Measurements from ENCODE around the gene ZFYVE1. TPM values are rescaled to one million over a fixed set of nuclear protein-coding genes. Genes with fewer than 3 reads are reported as not detected.

Gene ZFYVE1
- total RNA-seq, 1 donor from 2014 or later: 30.7 TPM

- TF ChIP-seq CTCF (IDR thresholded peaks at IDR 0.05; ENCODE audit: unreplicated experiment): no peak
- no peak overlapping the region for H3K4me3 Mint-ChIP-seq (ENCODE audit: low read depth)
- H3K36me3 Mint-ChIP-seq (ENCODE audit: insufficient read depth): peaks cover 21% of the 10 kb centered on the region
- H3K27me3 Mint-ChIP-seq: no peaks in the 10 kb centered on the region
- H3K4me1 Mint-ChIP-seq (ENCODE audit: low read depth): no peaks in the 10 kb centered on the region
- H3K9me3 Mint-ChIP-seq (ENCODE audit: low read depth): no peaks in the 10 kb centered on the region
- no peak overlapping the region for H3K27ac Mint-ChIP-seq
- DNase-seq (ENCODE audit: low spot score, unreplicated experiment): no peak
These were observed 56.0 kb downstream of the ZFYVE1 start for GRCh38 chr14:72970824-72971434.

- Mint-ChIP-seq H3K4me1 (ENCODE audit: low read depth) (no peaks in the 10 kb centered on the region), H3K36me3 (ENCODE audit: insufficient read depth) (peaks cover 19% of the 10 kb centered on the region), H3K27me3 (no peaks in the 10 kb centered on the region), H3K4me3 (ENCODE audit: low read depth) (no peak overlapping the region), H3K27ac (peak overlapping the region; percentile 59), H3K9me3 (ENCODE audit: low read depth) (no peaks in the 10 kb centered on the region)
- no peak for DNase-seq (ENCODE audit: low spot score, unreplicated experiment)
- no peak for TF ChIP-seq CTCF (IDR thresholded peaks at IDR 0.05; ENCODE audit: unreplicated experiment)
These were observed 56.8 kb downstream of the ZFYVE1 start for GRCh38 chr14:72970058-72970630.

- H3K36me3 Mint-ChIP-seq (ENCODE audit: insufficient read depth): peaks cover 16% of the 10 kb centered on the region
These were observed 58.6 kb downstream of the ZFYVE1 start for GRCh38 chr14:72968316-72968715.

GRCh38 chr14:72966038-72966437 lies 60.9 kb downstream of the ZFYVE1 start:
- DNase-seq (ENCODE audit: low spot score, unreplicated experiment): no peak
- Mint-ChIP-seq H3K4me3 (ENCODE audit: low read depth) (no peak overlapping the region), H3K27me3 (no peaks in the 10 kb centered on the region), H3K9me3 (ENCODE audit: low read depth) (no peaks in the 10 kb centered on the region), H3K4me1 (ENCODE audit: low read depth) (no peaks in the 10 kb centered on the region), H3K27ac (peak overlapping the region; percentile 7), H3K36me3 (ENCODE audit: insufficient read depth) (peaks cover 20% of the 10 kb centered on the region)
- TF ChIP-seq CTCF (IDR thresholded peaks at IDR 0.05; ENCODE audit: unreplicated experiment): no peak

More at GRCh38 chr14:72968316-72968715, 58.6 kb downstream of the ZFYVE1 start:
- TF ChIP-seq CTCF (IDR thresholded peaks at IDR 0.05; ENCODE audit: unreplicated experiment): no peak
- no peak for DNase-seq (ENCODE audit: low spot score, unreplicated experiment)
- Mint-ChIP-seq H3K4me3 (ENCODE audit: low read depth) (no peak overlapping the region), H3K9me3 (ENCODE audit: low read depth) (no peaks in the 10 kb centered on the region), H3K27me3 (no peaks in the 10 kb centered on the region), H3K27ac (no peak overlapping the region), H3K4me1 (ENCODE audit: low read depth) (no peaks in the 10 kb centered on the region)

- no peak overlapping the region for H3K4me3 Mint-ChIP-seq (ENCODE audit: low read depth)
- H3K4me1 Mint-ChIP-seq (ENCODE audit: low read depth): no peaks in the 10 kb centered on the region
- no peak overlapping the region for H3K27ac Mint-ChIP-seq
- no peaks in the 10 kb centered on the region for H3K27me3 Mint-ChIP-seq
- H3K9me3 Mint-ChIP-seq (ENCODE audit: low read depth): no peaks in the 10 kb centered on the region
- H3K36me3 Mint-ChIP-seq (ENCODE audit: insufficient read depth): peaks cover 23% of the 10 kb centered on the region
- TF ChIP-seq CTCF (IDR thresholded peaks at IDR 0.05; ENCODE audit: unreplicated experiment): no peak
- DNase-seq (ENCODE audit: low spot score, unreplicated experiment): no peak
These were observed 61.7 kb downstream of the ZFYVE1 start for GRCh38 chr14:72965249-72965648.

Measured in progenitor cell of endocrine pancreas (in vitro differentiated cells).